HepG2 (cell line): ENCODE measurements around the gene PFN4. TPM values are rescaled to one million over a fixed set of nuclear protein-coding genes. Genes with fewer than 3 reads are reported as not detected.

Experiments used
- ATAC-seq: fragments of 200-7000 bp; cut with Tn5 transposase; 3 replicates; pipeline ENCODE4 v1.9.1; 2020; ENCODE audit warnings: mild to moderate bottlenecking, moderate library complexity
- BruUV-seq: library from RNA; stranded (reverse); fragments of 400-500 nt; replicated peaks from 2 replicates; lab custom pipeline; 2021; lab: Mats Ljungman, UMichigan
- CTCF ChIA-PET: fragments of 300-600 bp; formaldehyde crosslinking; extraction: SDS; loops from one replicate; lab custom pipeline; 2021; ENCODE audit warnings: low total read pairs, inconsistent platforms, low intra/inter-chr PET ratio; lab: Yijun Ruan, JAX
- POLR2A ChIA-PET: fragments of 350-600 bp; sonication (Branson Sonifier 250); formaldehyde crosslinking; loops from one replicate; lab custom pipeline; 2020; ENCODE audit warnings: antibody characterized with exemption, inconsistent platforms; lab: Yijun Ruan, JAX
- DNase-seq: peaks from one replicate; pipeline ENCODE4 v3.0.0-alpha.2; 2015; ENCODE audit warnings: low spot score
- FAIRE-seq: peaks from 3 replicates; lab custom pipeline; 2011; peaks lifted over from hg19 to GRCh38; lab: Jason Lieb, UNC
- H2AFZ ChIP-seq: one replicate; pipeline ENCODE4 v1.6.1; 2011; ENCODE audit warnings: low read length, inconsistent platforms
- H3K27ac ChIP-seq: fragments of 300-600 bp; 3 replicates; pipeline ENCODE4 v1.8.0; 2011; ENCODE audit warnings: mixed run types, mild to moderate bottlenecking, mixed read lengths, low read length, inconsistent platforms; ENCODE audit not compliant: insufficient read depth; ENCODE audit errors: extremely low read length
- H3K27me3 ChIP-seq, 2 experiments: fragments of 200-600 bp in 1 of 2; 2 replicates in 1 of 2; 3 replicates in 1 of 2; pipeline versions ENCODE4 v1.6.0 to v1.8.0; 2011; ENCODE audit warnings: low read length in 2 of 2, mild to moderate bottlenecking in 2 of 2, moderate library complexity in 2 of 2, inconsistent platforms in 1 of 2; ENCODE audit not compliant: insufficient read depth in 2 of 2, control insufficient read depth in 1 of 2
- H3K36me3 ChIP-seq, 2 experiments: fragments of 200-600 bp in 1 of 2; replicated peaks in 1 of 2; 2 replicates in 1 of 2; 3 replicates in 1 of 2; pipeline versions ENCODE4 v1.5.1 to v1.8.0; 2011; ENCODE audit warnings: low read length in 2 of 2, inconsistent platforms in 1 of 2; ENCODE audit not compliant: insufficient read depth in 2 of 2, control insufficient read depth in 1 of 2
- H3K4me1 ChIP-seq: 2 replicates; pipeline ENCODE4 v1.5.1; 2012; ENCODE audit warnings: low read length, inconsistent platforms; ENCODE audit not compliant: insufficient read depth
- H3K4me2 ChIP-seq: 2 replicates; pipeline ENCODE4 v1.6.0; 2011; ENCODE audit warnings: low read depth, low read length, inconsistent platforms
- H3K4me3 ChIP-seq, 3 experiments: fragments of 200-600 bp in 1 of 3; sonication (generic), shearing (Covaris generic) in 1 of 3; replicated peaks in 1 of 3; 2 replicates each; pipeline ENCODE4 v1.5.1; 2011 to 2016; ENCODE audit warnings: low read length in 3 of 3, inconsistent platforms in 2 of 3, low read depth in 2 of 3, mild to moderate bottlenecking in 2 of 3, control low read depth in 1 of 3, mixed read lengths in 1 of 3; ENCODE audit not compliant: insufficient read depth in 1 of 3
- H3K79me2 ChIP-seq: one replicate; pipeline ENCODE4 v1.6.1; 2011; ENCODE audit warnings: low read length, inconsistent platforms; ENCODE audit not compliant: insufficient read depth
- H3K9ac ChIP-seq: 2 replicates; pipeline ENCODE4 v1.6.0; 2011; ENCODE audit warnings: mild to moderate bottlenecking, low read depth, low read length, inconsistent platforms; ENCODE audit not compliant: insufficient read depth
- H3K9me3 ChIP-seq: 2 replicates; pipeline ENCODE4 v1.5.1; 2012; ENCODE audit warnings: mild to moderate bottlenecking, low read length
- H4K20me1 ChIP-seq: 2 replicates; pipeline ENCODE4 v1.6.0; 2011; ENCODE audit warnings: inconsistent platforms, mild to moderate bottlenecking, low read length, moderate library complexity; ENCODE audit not compliant: insufficient read depth
- DDIT3 ChIP-seq: sonication (generic); formaldehyde crosslinking; IDR thresholded peaks from 2 replicates; pipeline ENCODE4 v1.4.0; 2020; ENCODE audit warnings: mild to moderate bottlenecking, missing genetic modification reagents
- FOXA1 ChIP-seq, 2 experiments: fragments of 450-650 bp in 1 of 2; sonication (generic) in 1 of 2; formaldehyde crosslinking in 1 of 2; IDR thresholded peaks; 2 replicates each; pipeline versions ENCODE4 v1.4.0 to v1.6.1; 2016 to 2020; ENCODE audit warnings: missing genetic modification reagents in 1 of 2
- GZF1 ChIP-seq: sonication (generic); formaldehyde crosslinking; IDR thresholded peaks from 2 replicates; pipeline ENCODE4 v1.5.1; 2020; ENCODE audit warnings: mild to moderate bottlenecking, missing genetic modification reagents
- HNF1B ChIP-seq: sonication (generic); formaldehyde crosslinking; IDR thresholded peaks from 2 replicates; pipeline ENCODE4 v1.5.1; 2020; ENCODE audit warnings: mild to moderate bottlenecking, moderate library complexity, missing genetic modification reagents
- MXD1 ChIP-seq: sonication (generic); formaldehyde crosslinking; IDR thresholded peaks from 2 replicates; pipeline ENCODE4 v1.4.0; 2020; ENCODE audit warnings: mild to moderate bottlenecking, missing genetic modification reagents
- YY1 ChIP-seq: IDR thresholded peaks from 2 replicates; pipeline ENCODE4 v1.6.1; 2011; ENCODE audit warnings: low read length, low read depth, moderate library complexity, mild to moderate bottlenecking; ENCODE audit not compliant: insufficient read depth, insufficient replicate concordance
- ZFYVE20 ChIP-seq: sonication (generic); formaldehyde crosslinking; IDR thresholded peaks from 2 replicates; pipeline ENCODE4 v1.8.0; 2023; ENCODE audit warnings: low read depth, mild to moderate bottlenecking, moderate library complexity, missing genetic modification reagents, borderline replicate concordance
- ZNF256 ChIP-seq: sonication (generic); formaldehyde crosslinking; conservative IDR thresholded peaks from 2 replicates; pipeline ENCODE4 v1.4.0; 2020; ENCODE audit warnings: missing genetic modification reagents
- ZNF460 ChIP-seq: sonication (generic); formaldehyde crosslinking; IDR thresholded peaks from 2 replicates; pipeline ENCODE4 v1.5.1; 2020; ENCODE audit warnings: missing genetic modification reagents, mild to moderate bottlenecking, borderline replicate concordance
- ZNF687 ChIP-seq: sonication (generic); formaldehyde crosslinking; IDR thresholded peaks from 2 replicates; pipeline ENCODE4 v1.5.1; 2020; ENCODE audit warnings: mild to moderate bottlenecking, missing genetic modification reagents, moderate library complexity
- ZNF703 ChIP-seq: sonication (generic); formaldehyde crosslinking; IDR thresholded peaks from 2 replicates; pipeline ENCODE4 v1.5.1; 2020; ENCODE audit warnings: missing genetic modification reagents, mild to moderate bottlenecking, moderate library complexity, borderline replicate concordance
- ZNF83 ChIP-seq: sonication (generic); formaldehyde crosslinking; IDR thresholded peaks from 2 replicates; pipeline ENCODE4 v1.4.0; 2020; ENCODE audit warnings: missing genetic modification reagents, mild to moderate bottlenecking, borderline replicate concordance
- WGBS: methylation state at CpG from one replicate; pipeline ENCODE4 v1.1.6; 2017; ENCODE audit warnings: low lambda C conversion rate; 5-methylcytosine and 5-hydroxymethylcytosine counted together
- in situ Hi-C: cut with HindIII; loops from 2 replicates; pipeline ENCODE4 v1.10.0; 2017; ENCODE audit warnings: low pct_unique_long_range_greater_than_20kb; ENCODE audit not compliant: extremely low pct_ligation_motif_present
- intact Hi-C: fragments of 100-400 bp; cut with micrococcal nuclease; formaldehyde crosslinking; loops from one replicate; pipeline ENCODE4 v1.10.0; 2022; ENCODE audit not compliant: unreplicated experiment
- polyA plus RNA-seq, 8 experiments: library from polyadenylated mRNA; depleted of rRNA in 3 of 8; stranded (reverse) in 7 of 8; unstranded in 1 of 8; fragments of >200 nt; fragmentation: Illumina TruSeq in 4 of 8; extraction: Trizol in 4 of 8; gene quantifications; 2 replicates each; pipeline versions ENCODE4 v1.2.1 to v1.2.3, GENCODE V29; 2011 to 2016; ENCODE audit warnings: low read depth in 4 of 8, missing spikeins in 1 of 8, mixed read lengths in 1 of 8; ENCODE audit not compliant: insufficient read depth in 1 of 8
- total RNA-seq, 5 experiments: library from RNA; depleted of rRNA; stranded (reverse); fragments of >200 nt; fragmentation: Illumina TruSeq; extraction: Trizol; gene quantifications; 2 replicates each; pipeline ENCODE4 v1.2.3, GENCODE V29; 2016; ENCODE audit warnings: low read depth in 1 of 5
- TF ChIP-seq, protein P1 (sequence below): sonication (generic); formaldehyde crosslinking; IDR thresholded peaks from 2 replicates; pipeline ENCODE4 v1.4.0; 2020; ENCODE audit warnings: missing genetic modification reagents

The PFN4 gene
- total and polyA plus RNA-seq, 2 of the 13 experiments (the other 11 are each of a cell fraction or from before 2014, with no cell fraction given): 0.12 to 0.20 TPM

- Histone ChIP-seq H2AFZ (no peak overlapping the region), H3K36me3 (no peaks in the 10 kb centered on the region), H4K20me1 (no peaks in the 10 kb centered on the region), H3K79me2 (no peaks in the 10 kb centered on the region), H3K4me2 (peak overlapping the region; percentile 55), H3K4me1 (peaks cover 32% of the 10 kb centered on the region), H3K9me3 (peaks cover 7% of the 10 kb centered on the region), H3K9ac (no peak overlapping the region), H3K4me3 (no peak overlapping the region), H3K27ac (no peak overlapping the region), H3K27me3 (no peaks in the 10 kb centered on the region)
- intact Hi-C loops (no loop called here), in situ Hi-C loops (no loop called here)
- FAIRE-seq (no peak), ATAC-seq (peak; percentile 77), DNase-seq (peak; percentile 43)
- CTCF ChIA-PET: no interaction called here
- WGBS: 23% methylated on average over 3 of the region's 5 CpGs
- BruUV-seq: no TSS peak
- POLR2A ChIA-PET: interaction anchor here (0.7 to 1.4 kb wide), 3 partner anchors 68 to 225 kb away, joined by 3 to 4 read pairs (median 3); partner anchors contain the start of genes ATAD2B and TP53I3
- TF ChIP-seq, protein P1, sequence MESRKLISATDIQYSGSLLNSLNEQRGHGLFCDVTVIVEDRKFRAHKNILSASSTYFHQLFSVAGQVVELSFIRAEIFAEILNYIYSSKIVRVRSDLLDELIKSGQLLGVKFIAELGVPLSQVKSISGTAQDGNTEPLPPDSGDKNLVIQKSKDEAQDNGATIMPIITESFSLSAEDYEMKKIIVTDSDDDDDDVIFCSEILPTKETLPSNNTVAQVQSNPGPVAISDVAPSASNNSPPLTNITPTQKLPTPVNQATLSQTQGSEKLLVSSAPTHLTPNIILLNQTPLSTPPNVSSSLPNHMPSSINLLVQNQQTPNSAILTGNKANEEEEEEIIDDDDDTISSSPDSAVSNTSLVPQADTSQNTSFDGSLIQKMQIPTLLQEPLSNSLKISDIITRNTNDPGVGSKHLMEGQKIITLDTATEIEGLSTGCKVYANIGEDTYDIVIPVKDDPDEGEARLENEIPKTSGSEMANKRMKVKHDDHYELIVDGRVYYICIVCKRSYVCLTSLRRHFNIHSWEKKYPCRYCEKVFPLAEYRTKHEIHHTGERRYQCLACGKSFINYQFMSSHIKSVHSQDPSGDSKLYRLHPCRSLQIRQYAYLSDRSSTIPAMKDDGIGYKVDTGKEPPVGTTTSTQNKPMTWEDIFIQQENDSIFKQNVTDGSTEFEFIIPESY (CRISPR knock-in tag): no peak
- no peak for TF ChIP-seq ZNF256
- TF ChIP-seq ZNF460 (CRISPR knock-in tag): peak; percentile 67
- no peak for TF ChIP-seq GZF1 (CRISPR knock-in tag)
- TF ChIP-seq ZNF703 (CRISPR knock-in tag): no peak
- TF ChIP-seq FOXA1 (IDR thresholded peaks at IDR 0.05): no peak
- TF ChIP-seq FOXA1 (CRISPR knock-in tag; IDR thresholded peaks at IDR 0.05): 0 out of 2 replicates have a peak, but pooled peaks have one; percentile 43
- TF ChIP-seq MXD1: no peak
- TF ChIP-seq ZFYVE20 (CRISPR knock-in tag): no peak
- TF ChIP-seq DDIT3: no peak
- no peak for TF ChIP-seq ZNF687 (CRISPR knock-in tag)
- TF ChIP-seq HNF1B (CRISPR knock-in tag): no peak
- TF ChIP-seq ZNF83 (CRISPR knock-in tag): no peak
- no peak for TF ChIP-seq YY1
Measured at GRCh38 chr2:24152413-24153197, 29.5 kb upstream of the PFN4 start.
